H1 (cell line): Measurements from ENCODE around the gene EPHA10. TPM values are rescaled to one million over a fixed set of nuclear protein-coding genes. Genes with fewer than 3 reads are reported as not detected.

Experiments
- CTCF ChIA-PET: fragments of 300-600 bp; sonication (Branson Sonifier 250); formaldehyde crosslinking; loops from one replicate; lab custom pipeline; 2021; ENCODE audit not compliant: partially characterized antibody; lab: Charles Lee
- POLR2A ChIA-PET: fragments of 300-600 bp; sonication (Branson Sonifier 250); formaldehyde crosslinking; loops from one replicate; lab custom pipeline; 2021; ENCODE audit warnings: inconsistent platforms; ENCODE audit not compliant: partially characterized antibody; lab: Charles Lee
- DNase-seq, 2 experiments: peaks; one replicate each; pipeline versions ENCODE4 v3.0.0 to v3.0.0-alpha.2; 2010 to 2022; ENCODE audit warnings: low spot score in 2 of 2, low read depth in 1 of 2, mixed read lengths in 1 of 2
- FAIRE-seq: peaks from 2 replicates; lab custom pipeline; 2011; peaks lifted over from hg19 to GRCh38; lab: Jason Lieb, UNC
- H2AFZ ChIP-seq: 2 replicates; pipeline ENCODE4 v1.8.1; 2012; ENCODE audit warnings: low read length, inconsistent platforms
- H2AK5ac ChIP-seq: 2 replicates; pipeline ENCODE4 v1.6.1; 2013; ENCODE audit warnings: low read depth, low read length
- H2BK120ac ChIP-seq: replicated peaks from 2 replicates; pipeline ENCODE3; 2013; ENCODE audit warnings: low read depth, low read length, inconsistent platforms
- H2BK12ac ChIP-seq: 2 replicates; pipeline ENCODE4 v1.6.1; 2013; ENCODE audit warnings: low read depth, low read length
- H2BK15ac ChIP-seq: 2 replicates; pipeline ENCODE4 v1.6.1; 2013; ENCODE audit warnings: low read length
- H2BK20ac ChIP-seq: 2 replicates; pipeline ENCODE4 v1.6.1; 2013; ENCODE audit warnings: low read length
- H2BK5ac ChIP-seq: 2 replicates; pipeline ENCODE4 v1.6.1; 2013; ENCODE audit warnings: low read depth, low read length
- H3K14ac ChIP-seq: 2 replicates; pipeline ENCODE4 v1.6.1; 2013; ENCODE audit warnings: inconsistent platforms; ENCODE audit not compliant: insufficient read length
- H3K18ac ChIP-seq: 2 replicates; pipeline ENCODE4 v1.6.1; 2013; ENCODE audit warnings: low read length; ENCODE audit errors: extremely low read depth
- H3K23ac ChIP-seq: 2 replicates; pipeline ENCODE4 v1.6.1; 2013; ENCODE audit warnings: inconsistent platforms; ENCODE audit not compliant: insufficient read length
- H3K23me2 ChIP-seq: 2 replicates; pipeline ENCODE4 v1.6.1; 2013; ENCODE audit warnings: low read depth, low read length
- H3K27ac ChIP-seq: 2 replicates; pipeline ENCODE4 v1.6.1; 2011; ENCODE audit warnings: low read depth, low read length, inconsistent platforms
- H3K27me3 ChIP-seq, 4 experiments: replicated peaks in 1 of 4; 1 replicate in 1 of 4; 2 replicates in 3 of 4; pipeline versions ENCODE4 v1.6.1 to v1.8.1; 2011 to 2013; ENCODE audit warnings: low read length in 3 of 4, mild to moderate bottlenecking in 3 of 4, inconsistent platforms in 2 of 4, mixed read lengths in 2 of 4, moderate library complexity in 1 of 4; ENCODE audit not compliant: control insufficient read depth in 3 of 4, insufficient read depth in 3 of 4; ENCODE audit errors: extremely low read depth in 1 of 4
- H3K36me3 ChIP-seq, 4 experiments: 2 replicates each; pipeline versions ENCODE4 v1.6.1 to v1.8.1; 2011 to 2013; ENCODE audit warnings: mild to moderate bottlenecking in 4 of 4, low read length in 3 of 4, moderate library complexity in 2 of 4, control low read depth in 1 of 4, inconsistent platforms in 1 of 4; ENCODE audit not compliant: insufficient read depth in 4 of 4, control insufficient read depth in 2 of 4
- H3K4ac ChIP-seq: replicated peaks from 2 replicates; pipeline ENCODE3; 2013; ENCODE audit warnings: low read length, low read depth, mixed read lengths, inconsistent platforms; ENCODE audit not compliant: insufficient read length
- H3K4me1 ChIP-seq, 4 experiments: replicated peaks in 1 of 4; 1 replicate in 1 of 4; 2 replicates in 3 of 4; pipeline versions ENCODE4 v1.6.1 to v1.8.1; 2011 to 2013; ENCODE audit warnings: low read length in 3 of 4, inconsistent platforms in 2 of 4, mixed read lengths in 1 of 4; ENCODE audit not compliant: insufficient read depth in 4 of 4, control insufficient read depth in 3 of 4
- H3K4me2 ChIP-seq, 2 experiments: 2 replicates each; pipeline versions ENCODE4 v1.6.1 to v1.8.1; 2011 to 2013; ENCODE audit warnings: low read depth in 2 of 2, low read length in 2 of 2, control low read depth in 1 of 2, inconsistent platforms in 1 of 2, mild to moderate bottlenecking in 1 of 2; ENCODE audit not compliant: insufficient read depth in 1 of 2
- H3K4me3 ChIP-seq, 4 experiments: fragments of 200-600, 300-600 bp in 1 of 4; sonication (generic), shearing (Covaris generic), sonication (Bioruptor Twin) in 1 of 4; 2 replicates each; pipeline versions ENCODE4 v1.5.1 to v1.8.1; 2011 to 2016; ENCODE audit warnings: low read length in 4 of 4, low read depth in 3 of 4, control low read depth in 2 of 4, inconsistent platforms in 2 of 4, mild to moderate bottlenecking in 2 of 4, mixed read lengths in 1 of 4, moderate library complexity in 1 of 4; ENCODE audit not compliant: insufficient read depth in 2 of 4; ENCODE audit errors: extremely low read depth in 1 of 4
- H3K56ac ChIP-seq: replicated peaks from 2 replicates; pipeline ENCODE3; 2013; ENCODE audit warnings: low read depth, mild to moderate bottlenecking, mixed read lengths, low read length, inconsistent platforms; ENCODE audit not compliant: insufficient read length
- H3K79me1 ChIP-seq: 2 replicates; pipeline ENCODE4 v1.6.1; 2013; ENCODE audit warnings: low read depth, low read length, control low read depth
- H3K79me2 ChIP-seq, 2 experiments: 2 replicates each; pipeline versions ENCODE4 v1.6.1 to v1.8.1; 2012 to 2013; ENCODE audit warnings: low read length in 2 of 2, mild to moderate bottlenecking in 2 of 2, inconsistent platforms in 1 of 2; ENCODE audit not compliant: insufficient read depth in 2 of 2, control insufficient read depth in 1 of 2
- H3K9ac ChIP-seq, 4 experiments: replicated peaks in 1 of 4; 1 replicate in 1 of 4; 2 replicates in 3 of 4; pipeline versions ENCODE4 v1.6.1 to v1.8.1; 2011 to 2013; ENCODE audit warnings: low read depth in 3 of 4, low read length in 3 of 4, control low read depth in 2 of 4, mild to moderate bottlenecking in 2 of 4, moderate library complexity in 2 of 4, inconsistent platforms in 1 of 4; ENCODE audit errors: extremely low read depth in 1 of 4
- H3K9me3 ChIP-seq, 2 experiments: 2 replicates each; pipeline versions ENCODE4 v1.6.1 to v1.8.1; 2012 to 2013; ENCODE audit warnings: mild to moderate bottlenecking in 2 of 2, moderate library complexity in 2 of 2, control low read depth in 1 of 2, inconsistent platforms in 1 of 2, low read depth in 1 of 2, low read length in 1 of 2, mixed read lengths in 1 of 2; ENCODE audit not compliant: insufficient read depth in 2 of 2
- H4K20me1 ChIP-seq, 2 experiments: replicated peaks in 1 of 2; 2 replicates each; pipeline versions ENCODE3 to v1.8.1; 2011 to 2013; ENCODE audit warnings: inconsistent platforms in 2 of 2, low read length in 2 of 2, mild to moderate bottlenecking in 1 of 2; ENCODE audit not compliant: insufficient read depth in 2 of 2, control insufficient read depth in 1 of 2
- H4K5ac ChIP-seq: 2 replicates; pipeline ENCODE4 v1.6.1; 2013; ENCODE audit warnings: low read length, low read depth, mixed read lengths, inconsistent platforms; ENCODE audit not compliant: insufficient read length
- H4K8ac ChIP-seq: 2 replicates; pipeline ENCODE4 v1.8.0; 2013; ENCODE audit warnings: mild to moderate bottlenecking, moderate library complexity, low read length, inconsistent platforms; ENCODE audit not compliant: insufficient read depth; ENCODE audit errors: extremely low read depth
- H4K91ac ChIP-seq: replicated peaks from 2 replicates; pipeline ENCODE3; 2013; ENCODE audit warnings: low read length, mixed read lengths, inconsistent platforms; ENCODE audit not compliant: insufficient read length
- CHD1 ChIP-seq: IDR thresholded peaks from 2 replicates; pipeline ENCODE4 v1.6.1; 2012; ENCODE audit warnings: low read depth, low read length, improper control_type of control experiment
- EZH2 ChIP-seq: fragments of 200-600 bp; sonication (generic); IDR thresholded peaks from 2 replicates; pipeline ENCODE4 v1.7.1; 2012; ENCODE audit warnings: low read depth, mild to moderate bottlenecking, moderate library complexity, low read length, inconsistent platforms; ENCODE audit not compliant: severe bottlenecking
- JUN ChIP-seq: IDR thresholded peaks from 2 replicates; pipeline ENCODE4 v1.6.1; 2011; ENCODE audit warnings: low read depth, mild to moderate bottlenecking, improper control_type of control experiment, low read length
- MAFK ChIP-seq: IDR thresholded peaks from 2 replicates; pipeline ENCODE4 v1.6.1; 2012; ENCODE audit warnings: low read depth, mild to moderate bottlenecking, improper control_type of control experiment, low read length
- POU5F1 ChIP-seq: IDR thresholded peaks from 2 replicates; pipeline ENCODE4 v1.6.1; 2011; ENCODE audit warnings: low read depth, mild to moderate bottlenecking, low read length, moderate library complexity
- RAD21 ChIP-seq, 2 experiments: IDR thresholded peaks in 1 of 2; conservative IDR thresholded peaks in 1 of 2; 2 replicates each; pipeline ENCODE4 v1.6.1; 2011; ENCODE audit warnings: low read depth in 2 of 2, low read length in 2 of 2, improper control_type of control experiment in 1 of 2, inconsistent platforms in 1 of 2, mild to moderate bottlenecking in 1 of 2, moderate library complexity in 1 of 2
- RBBP5 ChIP-seq: IDR thresholded peaks from 2 replicates; pipeline ENCODE4 v1.7.1; 2012; ENCODE audit warnings: low read depth, mild to moderate bottlenecking, inconsistent platforms, low read length, moderate library complexity, borderline replicate concordance
- YY1 ChIP-seq: IDR thresholded peaks from 2 replicates; pipeline ENCODE4 v1.6.1; 2011; ENCODE audit warnings: low read depth, mild to moderate bottlenecking, low read length
- WGBS, 2 experiments: shearing (Covaris generic) in 1 of 2; methylation state at CpG; one replicate each; pipeline versions ENCODE4 v1.1.6 to v1.1.7; 2013 to 2015; ENCODE audit warnings: low lambda C conversion rate in 2 of 2, mixed read lengths in 2 of 2, inconsistent platforms in 1 of 2, low coverage in 1 of 2, missing lambda C conversion rate in 1 of 2; ENCODE audit not compliant: insufficient replicate concordance in 2 of 2, insufficient coverage in 1 of 2, insufficient read length in 1 of 2; ENCODE audit errors: extremely low coverage in 1 of 2, missing lambda C conversion rate in 1 of 2; 5-methylcytosine and 5-hydroxymethylcytosine counted together
- polyA plus RNA-seq, 7 experiments: library from polyadenylated mRNA; depleted of rRNA in 3 of 7; stranded (reverse) in 5 of 7; unstranded in 2 of 7; fragments of >200 nt in 5 of 7; fragments of 200-250 nt in 2 of 7; gene quantifications; 1 replicate in 5 of 7; 2 replicates in 1 of 7; 4 replicates in 1 of 7; pipeline versions ENCODE4 v1.2.1 to v1.2.3, GENCODE V29; 2011 to 2013; ENCODE audit warnings: missing spikeins in 2 of 7, mixed read lengths in 2 of 7
- total RNA-seq: library from RNA; stranded (reverse); fragmentation: NEBNext Ultra II Directional; extraction: Animal tissue kit (Norgen Biotek cat#: 25700); gene quantifications from 2 replicates; pipeline ENCODE4 v1.2.1, GENCODE V29; 2021
- TF ChIP-seq, protein P1 (sequence below): IDR thresholded peaks from 2 replicates; pipeline ENCODE4 v1.6.1; 2011; ENCODE audit warnings: low read length, improper control_type of control experiment
- TF ChIP-seq, protein P2 (sequence below): IDR thresholded peaks from 2 replicates; pipeline ENCODE4 v1.6.1; 2012; ENCODE audit warnings: inconsistent platforms

Gene EPHA10
- total and polyA plus RNA-seq, 2 of the 8 experiments (the other 6 are each of a cell fraction or from before 2014, with no cell fraction given), result 0.54 to 1.0 TPM

DNA sequence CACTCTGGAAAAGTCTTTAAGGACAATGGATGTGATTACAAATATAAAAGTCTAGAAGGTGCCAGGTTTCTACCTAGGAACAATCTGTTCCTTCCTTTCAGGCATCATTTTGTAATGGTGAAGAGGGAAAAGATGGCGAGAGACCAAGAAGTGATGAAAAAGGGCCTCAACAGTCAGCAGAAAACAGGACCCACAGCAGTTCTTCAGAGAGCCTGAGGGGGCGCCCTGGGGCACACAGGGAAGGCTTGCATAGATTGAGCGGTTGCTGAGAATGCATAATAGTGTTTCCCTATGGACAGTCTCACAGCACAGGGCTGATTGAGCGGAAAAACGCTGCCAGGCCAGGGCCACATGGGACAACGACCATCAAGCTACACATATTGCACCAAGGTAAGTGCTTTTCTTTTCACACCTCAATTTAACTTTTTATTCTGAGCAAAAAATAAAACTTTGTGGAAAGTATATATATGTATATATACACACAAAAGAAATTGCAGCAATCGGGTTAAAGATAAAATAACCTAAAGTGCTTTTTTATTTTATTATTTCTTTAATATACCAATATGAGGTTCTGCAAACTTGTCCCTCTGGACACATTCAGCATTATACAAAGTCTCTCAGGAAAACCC is 46.2 kb upstream of the EPHA10 start:
- no peak overlapping the region for H2BK20ac ChIP-seq
- H3K27me3 ChIP-seq, result no peaks in the 10 kb centered on the region
- peaks cover 8% of the 10 kb centered on the region for H3K79me1 ChIP-seq
- FAIRE-seq, result peak; percentile 66
- H3K27ac ChIP-seq, result no peak overlapping the region
- no peaks in the 10 kb centered on the region for H3K9me3 ChIP-seq
- H3K23ac ChIP-seq, result no peak overlapping the region
- H2AFZ ChIP-seq, result no peak overlapping the region
- no peak overlapping the region for H4K91ac ChIP-seq
- H3K56ac ChIP-seq, result no peak overlapping the region
- no peak overlapping the region for H2BK15ac ChIP-seq
- H2AK5ac ChIP-seq, result no peak overlapping the region
- H3K14ac ChIP-seq, result no peak overlapping the region
- H4K8ac ChIP-seq, result no peak overlapping the region
- H3K36me3 ChIP-seq, result peaks cover 0 to 21% (median 6%) of the 10 kb centered on the region in 4 experiments; a peak in 6 of 8 replicates
- no peak overlapping the region for H2BK120ac ChIP-seq
- peaks cover 8 to 11% of the 10 kb centered on the region in 2 experiments for H3K79me2 ChIP-seq
- H2BK12ac ChIP-seq, result no peak overlapping the region
- no peak overlapping the region for H3K4me2 ChIP-seq
- POLR2A ChIA-PET, result no interaction called here
- H3K4ac ChIP-seq, result no peak overlapping the region
- peaks cover 0 to 24% of the 10 kb centered on the region in 2 experiments for H4K20me1 ChIP-seq
- H4K5ac ChIP-seq, result no peak overlapping the region
- H3K23me2 ChIP-seq, result peaks cover 5% of the 10 kb centered on the region; the same call in 1 of the 2 replicates
- peaks cover 4 to 14% (median 10%) of the 10 kb centered on the region in 4 experiments; a peak in 6 of 7 replicates for H3K4me1 ChIP-seq
- CTCF ChIA-PET, result interaction anchor here (1.0 to 1.5 kb wide), 3 partner anchors 40 to 48 kb away, joined by 3 to 5 read pairs (median 4); partner anchors contain the start of genes EPHA10 and MTF1
- no peak overlapping the region for H3K4me3 ChIP-seq
- no peak overlapping the region for H3K18ac ChIP-seq
- H2BK5ac ChIP-seq, result no peak overlapping the region
- 36% methylated on average over 7 of the region's 7 CpGs; no CpG with 5 or more reads in 1 of the 2 experiments for WGBS, 2 experiments
- DNase-seq, result peak in 1 of 2 experiments; percentile 84
- no peak overlapping the region for H3K9ac ChIP-seq
- TF ChIP-seq YY1, result 0 out of 2 replicates have a peak, but pooled peaks have one; percentile 67
- TF ChIP-seq MAFK, result peak; percentile 74; the same call in 1 of the 2 replicates
- TF ChIP-seq RAD21 (IDR thresholded peaks at IDR 0.05 in 1 of 2, conservative IDR thresholded peaks at IDR 0.05 in 1 of 2; ENCODE audit: low read depth in 2 of 2, low read length in 2 of 2), result peak; percentile 52 to 62
- TF ChIP-seq POU5F1, result no peak
- TF ChIP-seq, protein P1, sequence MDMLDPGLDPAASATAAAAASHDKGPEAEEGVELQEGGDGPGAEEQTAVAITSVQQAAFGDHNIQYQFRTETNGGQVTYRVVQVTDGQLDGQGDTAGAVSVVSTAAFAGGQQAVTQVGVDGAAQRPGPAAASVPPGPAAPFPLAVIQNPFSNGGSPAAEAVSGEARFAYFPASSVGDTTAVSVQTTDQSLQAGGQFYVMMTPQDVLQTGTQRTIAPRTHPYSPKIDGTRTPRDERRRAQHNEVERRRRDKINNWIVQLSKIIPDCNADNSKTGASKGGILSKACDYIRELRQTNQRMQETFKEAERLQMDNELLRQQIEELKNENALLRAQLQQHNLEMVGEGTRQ, result no peak
- no peak for TF ChIP-seq JUN
- no peak for TF ChIP-seq EZH2
- TF ChIP-seq, protein P2, sequence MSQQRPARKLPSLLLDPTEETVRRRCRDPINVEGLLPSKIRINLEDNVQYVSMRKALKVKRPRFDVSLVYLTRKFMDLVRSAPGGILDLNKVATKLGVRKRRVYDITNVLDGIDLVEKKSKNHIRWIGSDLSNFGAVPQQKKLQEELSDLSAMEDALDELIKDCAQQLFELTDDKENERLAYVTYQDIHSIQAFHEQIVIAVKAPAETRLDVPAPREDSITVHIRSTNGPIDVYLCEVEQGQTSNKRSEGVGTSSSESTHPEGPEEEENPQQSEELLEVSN, result no peak
- no peak for TF ChIP-seq RBBP5
- TF ChIP-seq CHD1, result no peak
